ENCODE measurements around the gene SUSD1. TPM values are rescaled to one million over a fixed set of nuclear protein-coding genes. Genes with fewer than 3 reads are reported as not detected.

Gene SUSD1
- polyA plus RNA-seq, 1 donor from 2014 or later: 2.0 TPM

- H2AFZ ChIP-seq (ENCODE audit: low read depth, low read length): no peak overlapping the region
Observed at GRCh38 chr9:112112941-112113681, 62.0 kb downstream of the SUSD1 start.

GRCh38 chr9:112112519-112112918, 62.6 kb downstream of the SUSD1 start:
- Histone ChIP-seq H3K27ac (ENCODE audit: low read length) (no peak overlapping the region), H3K4me3 (ENCODE audit: low read length) (no peak overlapping the region), H3K9me2 (ENCODE audit: insufficient read depth, low read length) (no peaks in the 10 kb centered on the region), H3K9ac (ENCODE audit: low read length) (no peak overlapping the region), H3K9me3 (ENCODE audit: low read length) (no peaks in the 10 kb centered on the region), H3K79me2 (replicated peaks; ENCODE audit: insufficient read depth, low read length) (no peaks in the 10 kb centered on the region), H4K20me1 (ENCODE audit: insufficient read depth) (no peaks in the 10 kb centered on the region), H3K36me3 (ENCODE audit: insufficient read depth, low read length) (no peaks in the 10 kb centered on the region), H3K27me3 (ENCODE audit: insufficient read depth, low read depth, low read length) (no peaks in the 10 kb centered on the region), H3F3A (ENCODE audit: insufficient read depth, low read length, poor library complexity, severe bottlenecking) (no peaks in the 10 kb centered on the region), H3K4me2 (ENCODE audit: low read length) (no peak overlapping the region), H2AFZ (ENCODE audit: low read depth, low read length) (no peak overlapping the region)
- TF ChIP-seq EP300 (conservative IDR thresholded peaks at IDR 0.05; ENCODE audit: poor library complexity, severe bottlenecking): no peak

More at GRCh38 chr9:112112941-112113681, 62.0 kb downstream of the SUSD1 start:
- no peaks in the 10 kb centered on the region for H3K27me3 ChIP-seq (ENCODE audit: insufficient read depth, low read depth, low read length)
- no peaks in the 10 kb centered on the region for H3K9me2 ChIP-seq (ENCODE audit: insufficient read depth, low read length)
- no peaks in the 10 kb centered on the region for H3K36me3 ChIP-seq (ENCODE audit: insufficient read depth, low read length)
- no peak overlapping the region for H3K4me2 ChIP-seq (ENCODE audit: low read length)
- no peak overlapping the region for H3K27ac ChIP-seq (ENCODE audit: low read length)
- H3K4me3 ChIP-seq (ENCODE audit: low read length): no peak overlapping the region
- no peak overlapping the region for H3K9ac ChIP-seq (ENCODE audit: low read length)
- H3K9me3 ChIP-seq (ENCODE audit: low read length): no peaks in the 10 kb centered on the region
- TF ChIP-seq EZH2 (IDR thresholded peaks at IDR 0.05; ENCODE audit: borderline replicate concordance, insufficient read depth, low read length, poor library complexity, severe bottlenecking): no peak
- no peak for TF ChIP-seq MXI1 (conservative IDR thresholded peaks at IDR 0.05; ENCODE audit: poor library complexity, severe bottlenecking)
- peak; percentile 60 for TF ChIP-seq CTCF (IDR thresholded peaks at IDR 0.05; ENCODE audit: poor library complexity, severe bottlenecking)
- peak; percentile 70 for TF ChIP-seq SMC3 (conservative IDR thresholded peaks at IDR 0.05; ENCODE audit: poor library complexity)
- no peak for TF ChIP-seq POLR2AphosphoS5 (IDR thresholded peaks at IDR 0.05)
- TF ChIP-seq RAD21 (conservative IDR thresholded peaks at IDR 0.05): peak; percentile 73
- no peaks in the 10 kb centered on the region for H4K20me1 ChIP-seq (ENCODE audit: insufficient read depth)
- no peaks in the 10 kb centered on the region for H3F3A ChIP-seq (ENCODE audit: insufficient read depth, low read length, poor library complexity, severe bottlenecking)
- H3K79me2 ChIP-seq (replicated peaks; ENCODE audit: insufficient read depth, low read length): no peaks in the 10 kb centered on the region

- no peaks in the 10 kb centered on the region for H3F3A ChIP-seq (ENCODE audit: insufficient read depth, low read length, poor library complexity, severe bottlenecking)
- no peak overlapping the region for H2AFZ ChIP-seq (ENCODE audit: low read depth, low read length)
- no peak for TF ChIP-seq MXI1 (conservative IDR thresholded peaks at IDR 0.05; ENCODE audit: poor library complexity, severe bottlenecking)
- TF ChIP-seq RAD21 (conservative IDR thresholded peaks at IDR 0.05): no peak
- no peak for TF ChIP-seq REST (IDR thresholded peaks at IDR 0.05; ENCODE audit: borderline replicate concordance)
- TF ChIP-seq CTCF (IDR thresholded peaks at IDR 0.05; ENCODE audit: poor library complexity, severe bottlenecking): no peak
- TF ChIP-seq TAF1 (IDR thresholded peaks at IDR 0.05; ENCODE audit: low read depth): no peak
- no peak for TF ChIP-seq EZH2 (IDR thresholded peaks at IDR 0.05; ENCODE audit: borderline replicate concordance, insufficient read depth, low read length, poor library complexity, severe bottlenecking)
- TF ChIP-seq EP300 (conservative IDR thresholded peaks at IDR 0.05; ENCODE audit: poor library complexity, severe bottlenecking): no peak
- TF ChIP-seq POLR2AphosphoS5 (IDR thresholded peaks at IDR 0.05): no peak
- TF ChIP-seq SMC3 (conservative IDR thresholded peaks at IDR 0.05; ENCODE audit: poor library complexity): no peak
- H4K20me1 ChIP-seq (ENCODE audit: insufficient read depth): no peaks in the 10 kb centered on the region
- no peaks in the 10 kb centered on the region for H3K36me3 ChIP-seq (ENCODE audit: insufficient read depth, low read length)
- no peak overlapping the region for H3K9ac ChIP-seq (ENCODE audit: low read length)
- H3K27me3 ChIP-seq (ENCODE audit: insufficient read depth, low read depth, low read length): no peaks in the 10 kb centered on the region
- no peak overlapping the region for H3K27ac ChIP-seq (ENCODE audit: low read length)
- H3K79me2 ChIP-seq (replicated peaks; ENCODE audit: insufficient read depth, low read length): no peaks in the 10 kb centered on the region
- no peaks in the 10 kb centered on the region for H3K9me2 ChIP-seq (ENCODE audit: insufficient read depth, low read length)
- no peak overlapping the region for H3K4me3 ChIP-seq (ENCODE audit: low read length)
- H3K4me2 ChIP-seq (ENCODE audit: low read length): no peak overlapping the region
- H3K9me3 ChIP-seq (ENCODE audit: low read length): no peaks in the 10 kb centered on the region
Observed at GRCh38 chr9:112111461-112111860, 63.6 kb downstream of the SUSD1 start.

All from neural cell (in vitro differentiated cells).